Progenitor cell of endocrine pancreas (in vitro differentiated cells): ENCODE data around the gene KRT77. TPM values are rescaled to one million over a fixed set of nuclear protein-coding genes. Genes with fewer than 3 reads are reported as not detected.

Experiments used
- DNase-seq: peaks from one replicate; pipeline ENCODE4 v3.0.0; 2021; ENCODE audit warnings: low spot score; ENCODE audit not compliant: unreplicated experiment
- H3K27ac Mint-ChIP-seq: 2 replicates; pipeline ENCODE4 v1.8.0; 2021; ENCODE audit warnings: mild to moderate bottlenecking, moderate library complexity, mixed read lengths
- H3K27me3 Mint-ChIP-seq: 2 replicates; pipeline ENCODE4 v1.8.0; 2021; ENCODE audit warnings: mixed read lengths
- H3K36me3 Mint-ChIP-seq: 2 replicates; pipeline ENCODE4 v1.8.0; 2022; ENCODE audit warnings: mixed read lengths; ENCODE audit not compliant: insufficient read depth
- H3K4me1 Mint-ChIP-seq: 2 replicates; pipeline ENCODE4 v1.8.0; 2021; ENCODE audit warnings: low read depth, mixed read lengths
- H3K4me3 Mint-ChIP-seq: 2 replicates; pipeline ENCODE4 v1.8.0; 2021; ENCODE audit warnings: low read depth, mild to moderate bottlenecking, moderate library complexity, mixed read lengths
- H3K9me3 Mint-ChIP-seq: 2 replicates; pipeline ENCODE4 v1.8.0; 2021; ENCODE audit warnings: low read depth, mixed read lengths
- total RNA-seq: library from RNA; stranded (reverse); gene quantifications from 2 replicates; pipeline ENCODE4 v1.2.1, GENCODE V29; 2021
- TF ChIP-seq, protein P1 (sequence below): fragments of 200-600 bp; sonication (generic); IDR thresholded peaks from one replicate; pipeline ENCODE4 v1.5.0; 2021; ENCODE audit warnings: antibody characterized with exemption, mild to moderate bottlenecking; ENCODE audit not compliant: unreplicated experiment

KRT77 gene
- total RNA-seq, 1 donor from 2014 or later = not detected

DNA sequence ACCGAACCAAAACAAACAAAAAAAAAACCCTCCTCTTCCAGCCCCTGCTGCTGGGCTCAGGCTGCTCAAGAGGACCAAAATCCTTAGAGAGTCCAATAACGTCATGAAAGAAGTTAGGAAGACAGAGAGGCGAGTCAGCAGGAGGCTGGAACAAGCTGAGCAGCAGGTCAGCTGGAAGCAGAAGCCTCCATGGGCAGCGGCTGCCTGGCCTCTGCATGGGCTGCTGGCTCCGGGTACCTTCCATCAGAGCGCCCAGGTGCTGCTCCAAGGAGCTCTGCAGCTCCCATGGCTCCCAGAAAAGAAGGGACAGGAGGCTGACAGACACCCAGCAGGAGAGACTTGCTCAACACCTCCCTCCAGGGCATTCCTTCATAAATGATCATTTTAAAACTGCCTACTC is 48.1 kb downstream of the KRT77 start:
- TF ChIP-seq, protein P1, sequence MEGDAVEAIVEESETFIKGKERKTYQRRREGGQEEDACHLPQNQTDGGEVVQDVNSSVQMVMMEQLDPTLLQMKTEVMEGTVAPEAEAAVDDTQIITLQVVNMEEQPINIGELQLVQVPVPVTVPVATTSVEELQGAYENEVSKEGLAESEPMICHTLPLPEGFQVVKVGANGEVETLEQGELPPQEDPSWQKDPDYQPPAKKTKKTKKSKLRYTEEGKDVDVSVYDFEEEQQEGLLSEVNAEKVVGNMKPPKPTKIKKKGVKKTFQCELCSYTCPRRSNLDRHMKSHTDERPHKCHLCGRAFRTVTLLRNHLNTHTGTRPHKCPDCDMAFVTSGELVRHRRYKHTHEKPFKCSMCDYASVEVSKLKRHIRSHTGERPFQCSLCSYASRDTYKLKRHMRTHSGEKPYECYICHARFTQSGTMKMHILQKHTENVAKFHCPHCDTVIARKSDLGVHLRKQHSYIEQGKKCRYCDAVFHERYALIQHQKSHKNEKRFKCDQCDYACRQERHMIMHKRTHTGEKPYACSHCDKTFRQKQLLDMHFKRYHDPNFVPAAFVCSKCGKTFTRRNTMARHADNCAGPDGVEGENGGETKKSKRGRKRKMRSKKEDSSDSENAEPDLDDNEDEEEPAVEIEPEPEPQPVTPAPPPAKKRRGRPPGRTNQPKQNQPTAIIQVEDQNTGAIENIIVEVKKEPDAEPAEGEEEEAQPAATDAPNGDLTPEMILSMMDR = no peak
- H3K27ac Mint-ChIP-seq = no peak overlapping the region
- H3K4me3 Mint-ChIP-seq = no peak overlapping the region
- peaks cover 2% of the 10 kb centered on the region for H3K4me1 Mint-ChIP-seq
- H3K9me3 Mint-ChIP-seq = no peaks in the 10 kb centered on the region
- peaks cover 55% of the 10 kb centered on the region for H3K27me3 Mint-ChIP-seq
- DNase-seq = no peak
- H3K36me3 Mint-ChIP-seq = no peaks in the 10 kb centered on the region

DNA sequence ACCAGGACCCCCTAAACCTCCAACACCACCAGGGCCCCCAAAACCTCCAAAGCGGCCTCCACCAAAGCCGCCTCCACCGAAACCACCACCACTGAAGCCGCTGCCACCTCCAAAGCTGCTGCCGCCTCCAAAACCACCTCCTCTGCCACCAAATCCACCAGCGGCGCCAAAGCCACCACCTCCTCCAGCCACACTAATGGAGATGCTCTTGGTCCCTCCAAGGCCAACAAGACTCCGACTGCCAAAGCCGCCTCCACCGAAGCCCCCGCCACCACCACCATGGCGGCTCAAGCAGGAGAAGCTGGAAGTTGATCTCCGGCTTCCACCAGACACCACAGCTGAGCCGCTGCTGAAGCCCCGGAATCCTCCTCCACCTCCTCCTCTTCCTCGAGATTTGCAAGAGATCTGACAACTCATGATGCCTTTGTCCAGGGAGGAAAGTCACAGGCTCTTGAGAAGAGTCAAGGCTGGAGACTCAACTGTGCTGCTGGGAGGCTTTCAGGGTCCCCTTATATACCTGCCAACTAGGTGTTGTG is 51.5 kb downstream of the KRT77 start, which contains the start of gene KRT2:
TSS of gene KRT2 (minus strand) at position 486 of the 536 bp plus-strand sequence. CDS start at position 417, 69 bp downstream.
- Mint-ChIP-seq H3K27me3 (peaks cover 47% of the 10 kb centered on the region), H3K36me3 (no peaks in the 10 kb centered on the region), H3K4me1 (peaks cover 2% of the 10 kb centered on the region), H3K27ac (no peak within 1 kb of the TSS), H3K9me3 (no peaks in the 10 kb centered on the region), H3K4me3 (no peak within 1 kb of the TSS)
- DNase-seq = no peak
- TF ChIP-seq, protein P1 = no peak

DNA sequence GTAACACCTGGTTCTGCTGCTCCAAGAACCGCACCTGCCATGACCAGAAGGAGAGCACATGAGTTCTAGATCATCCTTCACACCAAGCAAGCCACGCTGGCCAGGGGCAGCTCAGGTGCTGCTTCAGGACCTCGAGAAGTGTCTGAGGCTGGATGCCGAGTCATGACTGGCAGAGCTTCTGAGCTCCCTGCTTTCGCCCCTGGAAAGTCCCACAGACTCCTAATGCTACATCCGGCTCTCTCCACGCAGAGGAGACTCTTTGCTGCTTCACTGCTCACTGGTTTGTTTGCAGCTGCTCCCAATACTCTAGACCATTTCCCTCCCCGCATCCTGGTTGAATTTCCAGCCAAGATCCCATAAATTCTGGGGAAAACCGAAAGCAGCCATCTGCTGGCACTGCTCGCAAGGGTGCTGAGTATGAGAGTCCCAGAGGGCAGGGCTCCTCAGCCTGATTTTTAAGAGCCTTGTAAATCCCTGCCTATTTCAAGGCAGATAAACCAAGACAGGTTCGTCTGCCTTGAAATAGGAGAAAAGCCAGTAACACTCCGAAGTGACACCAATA is 52.7 kb downstream of the KRT77 start:
- Mint-ChIP-seq H3K27ac (no peak overlapping the region), H3K27me3 (peaks cover 49% of the 10 kb centered on the region), H3K36me3 (no peaks in the 10 kb centered on the region), H3K4me3 (no peak overlapping the region), H3K9me3 (no peaks in the 10 kb centered on the region), H3K4me1 (no peaks in the 10 kb centered on the region)
- DNase-seq = no peak
- TF ChIP-seq, protein P1 = no peak

DNA sequence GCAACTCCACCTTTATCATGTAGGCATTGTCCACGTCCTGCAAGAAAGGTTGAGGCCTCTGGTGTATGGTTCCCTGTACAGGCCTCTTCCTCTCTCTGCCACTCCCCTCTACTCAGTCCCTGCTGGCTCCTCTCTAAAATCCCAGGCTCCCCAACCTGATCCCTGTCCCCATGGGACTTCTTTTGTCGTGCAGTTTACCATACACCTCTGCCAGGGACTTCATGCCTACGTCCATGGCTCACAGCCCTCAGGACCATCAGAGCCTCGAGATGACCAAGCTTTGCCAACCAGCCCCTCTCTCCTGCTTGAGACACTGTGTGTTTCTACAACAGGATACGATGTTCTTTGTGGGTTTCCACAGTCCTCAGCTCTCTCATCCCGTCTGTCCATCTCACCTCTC is 54.3 kb downstream of the KRT77 start:
- Mint-ChIP-seq H3K27ac (no peak overlapping the region), H3K36me3 (no peaks in the 10 kb centered on the region), H3K27me3 (peaks cover 55% of the 10 kb centered on the region), H3K4me1 (no peaks in the 10 kb centered on the region), H3K9me3 (no peaks in the 10 kb centered on the region), H3K4me3 (no peak overlapping the region)
- TF ChIP-seq, protein P1 = no peak
- no peak for DNase-seq

DNA sequence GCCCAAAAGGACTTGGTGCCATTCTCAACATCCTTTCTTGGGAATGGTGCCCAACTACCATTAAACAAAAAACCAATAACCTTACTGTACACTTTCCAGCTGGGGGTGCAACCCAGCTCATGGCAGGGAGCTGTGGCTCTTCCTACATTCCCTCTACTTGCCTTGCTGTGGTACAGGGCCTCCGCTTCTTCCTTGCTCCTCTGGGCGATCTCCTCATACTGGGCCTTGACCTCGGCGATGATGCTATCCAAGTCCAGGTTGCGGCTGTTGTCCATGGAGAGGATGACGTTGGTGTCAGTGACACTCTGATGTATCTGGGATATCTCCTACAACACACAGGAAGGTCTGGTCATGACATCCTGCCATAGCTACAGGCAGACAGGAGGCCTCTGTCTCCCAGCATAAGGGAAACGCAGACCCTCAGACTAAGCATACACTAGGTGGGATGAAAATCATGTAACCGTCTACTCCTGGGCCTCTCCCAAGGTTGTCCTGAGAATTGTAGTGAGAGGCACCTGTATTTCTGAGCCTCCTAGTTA is 55.2 kb downstream of the KRT77 start:
- Mint-ChIP-seq H3K4me3 (no peak overlapping the region), H3K9me3 (no peaks in the 10 kb centered on the region), H3K27ac (no peak overlapping the region), H3K36me3 (no peaks in the 10 kb centered on the region), H3K27me3 (peaks cover 54% of the 10 kb centered on the region), H3K4me1 (no peaks in the 10 kb centered on the region)
- no peak for DNase-seq
- TF ChIP-seq, protein P1 = no peak
